HL-60 (cell line): ENCODE measurements around the gene SF3B3.
A peak's percentile ranks its signal among the peaks of the same experiment; 100 is the strongest.

Experiments
- DNase-seq, 2 experiments: peaks; one replicate each; pipeline ENCODE4 v3.0.0-alpha.2; 2010 to 2020; ENCODE audit warnings: low read depth in 1 of 2, low spot score in 1 of 2
- H3K27ac ChIP-seq: fragments of 250-450 bp; sonication (Bioruptor Pico); replicated peaks from 2 replicates; pipeline ENCODE4 v1.5.1; 2020; ENCODE audit warnings: mild to moderate bottlenecking, moderate library complexity
- H3K27me3 ChIP-seq: fragments of 250-450 bp; sonication (Bioruptor Pico); 2 replicates; pipeline ENCODE4 v1.5.1; 2021; ENCODE audit warnings: mild to moderate bottlenecking, moderate library complexity; ENCODE audit not compliant: insufficient read depth, poor library complexity, severe bottlenecking
- H3K4me3 ChIP-seq: replicated peaks from 2 replicates; pipeline ENCODE4 v1.5.1; 2011; ENCODE audit warnings: mild to moderate bottlenecking, control low read depth, low read length; ENCODE audit not compliant: insufficient read depth
- CTCF ChIP-seq: IDR thresholded peaks from one replicate; pipeline ENCODE4 v1.5.1; 2011; ENCODE audit warnings: low read length, control low read depth, inconsistent platforms; ENCODE audit not compliant: insufficient read depth
- GABPA ChIP-seq: IDR thresholded peaks from 2 replicates; pipeline ENCODE4 v1.6.1; 2012; ENCODE audit warnings: low read depth
- POLR2AphosphoS5 ChIP-seq: IDR thresholded peaks from 2 replicates; pipeline ENCODE4 v1.6.1; 2012; ENCODE audit warnings: low read depth
- REST ChIP-seq: IDR thresholded peaks from 2 replicates; pipeline ENCODE4 v1.6.1; 2012; ENCODE audit warnings: low read depth; ENCODE audit not compliant: insufficient replicate concordance
- SPI1 ChIP-seq: IDR thresholded peaks from 2 replicates; pipeline ENCODE4 v1.6.1; 2012; ENCODE audit warnings: low read depth, mild to moderate bottlenecking, borderline replicate concordance

SF3B3 gene

GRCh38 chr16:70561623-70562022, 38.0 kb downstream of the SF3B3 start:
- Histone ChIP-seq H3K27ac (no peak overlapping the region), H3K27me3 (no peaks in the 10 kb centered on the region), H3K4me3 (no peak overlapping the region)
- no peak for DNase-seq
- TF ChIP-seq GABPA (no peak), CTCF (no peak), REST (no peak), POLR2AphosphoS5 (peak; percentile 26; the same call in 1 of the 2 replicates), SPI1 (no peak)

- no peaks in the 10 kb centered on the region for H3K27me3 ChIP-seq
- no peak overlapping the region; the same call in 1 of the 2 replicates for H3K27ac ChIP-seq
- peak in 1 of 2 experiments; percentile 17 for DNase-seq
- no peak overlapping the region for H3K4me3 ChIP-seq
- no peak for TF ChIP-seq SPI1
- TF ChIP-seq CTCF: no peak
- TF ChIP-seq POLR2AphosphoS5: no peak
- TF ChIP-seq REST: no peak
- no peak for TF ChIP-seq GABPA
Measured at GRCh38 chr16:70563636-70564035, 40.0 kb downstream of the SF3B3 start.

GRCh38 chr16:70565053-70565452, 41.4 kb downstream of the SF3B3 start:
- no peak overlapping the region for H3K27ac ChIP-seq
- H3K27me3 ChIP-seq: no peaks in the 10 kb centered on the region
- TF ChIP-seq POLR2AphosphoS5 (no peak), SPI1 (no peak), GABPA (no peak), CTCF (no peak), REST (no peak)

More at GRCh38 chr16:70565053-70565452, 41.4 kb downstream of the SF3B3 start:
- H3K4me3 ChIP-seq: no peak overlapping the region
- no peak for DNase-seq
